Measurements from ENCODE around the gene PRR33. TPM values are rescaled to one million over a fixed set of nuclear protein-coding genes. Genes with fewer than 3 reads are reported as not detected.

Gene PRR33
- total RNA-seq, 1 donor from 2014 or later = 0.16 TPM

- CTCF ChIA-PET = interaction anchor here (1.3 kb wide), 2 partner anchors 19 to 25 kb away, joined by 3 to 4 read pairs; no protein-coding TSS in a partner anchor
- no peaks in the 10 kb centered on the region for H3K9me3 Mint-ChIP-seq
- DNase-seq = no peak
- intact Hi-C loops (cut with micrococcal nuclease) = loop anchor here (10.0 kb wide), 1 partner anchor 1242 kb away; the partner anchor contains the start of gene IRF7
- no peak overlapping the region for H3K4me3 Mint-ChIP-seq
- no peak overlapping the region for H3K27ac Mint-ChIP-seq
- peaks cover 26% of the 10 kb centered on the region for H3K36me3 Mint-ChIP-seq (ENCODE audit: low read depth)
- ATAC-seq (ENCODE audit: low read depth) = no peak
- POLR2A ChIA-PET = interaction anchor here (1.4 kb wide), 1 partner anchor 12 kb away, joined by 3 read pairs; no protein-coding TSS in a partner anchor
- H3K4me1 Mint-ChIP-seq = peaks cover 56% of the 10 kb centered on the region
- no peaks in the 10 kb centered on the region for H3K27me3 Mint-ChIP-seq
- no peak for TF ChIP-seq CTCF (IDR thresholded peaks at IDR 0.05)
Observed at GRCh38 chr11:1857064-1857463, 34.6 kb downstream of the PRR33 start.

- H3K27ac Mint-ChIP-seq = peak overlapping the region; percentile 63
- H3K36me3 Mint-ChIP-seq (ENCODE audit: low read depth) = peaks cover 26% of the 10 kb centered on the region
- POLR2A ChIA-PET = interaction anchor here (1.4 to 6.6 kb wide), 3 partner anchors 12 to 61 kb away, joined by 3 to 55 read pairs (median 5); no protein-coding TSS in a partner anchor
- no peak for TF ChIP-seq CTCF (IDR thresholded peaks at IDR 0.05)
- CTCF ChIA-PET = interaction anchor here (1.3 kb wide), 1 partner anchor 26 kb away, joined by 3 read pairs; no protein-coding TSS in a partner anchor
- intact Hi-C loops (cut with micrococcal nuclease) = loop anchor here (10.0 kb wide), 1 partner anchor 1242 kb away; the partner anchor contains the start of gene IRF7
- no peak for ATAC-seq (ENCODE audit: low read depth)
- H3K4me3 Mint-ChIP-seq = peak overlapping the region; percentile 56
- H3K27me3 Mint-ChIP-seq = no peaks in the 10 kb centered on the region
- peaks cover 62% of the 10 kb centered on the region for H3K4me1 Mint-ChIP-seq
- DNase-seq = no peak
- no peaks in the 10 kb centered on the region for H3K9me3 Mint-ChIP-seq
Observed at GRCh38 chr11:1856306-1857005, 35.2 kb downstream of the PRR33 start.

GRCh38 chr11:1855886-1856265 lies 35.8 kb downstream of the PRR33 start:
- H3K36me3 Mint-ChIP-seq (ENCODE audit: low read depth) = peaks cover 26% of the 10 kb centered on the region
- CTCF ChIA-PET = interaction anchor here (1.0 to 1.3 kb wide), 2 partner anchors 27 to 36 kb away, joined by 3 read pairs; partner anchors contain the start of gene PRR33
- peak overlapping the region; percentile 63 for H3K27ac Mint-ChIP-seq
- POLR2A ChIA-PET = interaction anchor here (0.7 to 6.6 kb wide), 4 partner anchors 17 to 251 kb away, joined by 3 to 55 read pairs (median 4); no protein-coding TSS in a partner anchor
- peaks cover 68% of the 10 kb centered on the region for H3K4me1 Mint-ChIP-seq
- no peak for DNase-seq
- H3K27me3 Mint-ChIP-seq = no peaks in the 10 kb centered on the region
- no peak for TF ChIP-seq CTCF (IDR thresholded peaks at IDR 0.05)
- intact Hi-C loops (cut with micrococcal nuclease) = loop anchor here (10.0 kb wide), 1 partner anchor 1241 kb away; the partner anchor contains the start of gene IRF7
- H3K9me3 Mint-ChIP-seq = no peaks in the 10 kb centered on the region
- no peak for ATAC-seq (ENCODE audit: low read depth)
- peak overlapping the region; percentile 99 for H3K4me3 Mint-ChIP-seq

GRCh38 chr11:1854949-1855885 lies 36.5 kb downstream of the PRR33 start:
- DNase-seq = no peak
- Mint-ChIP-seq H3K27ac (peak overlapping the region; percentile 63), H3K4me1 (peaks cover 75% of the 10 kb centered on the region), H3K4me3 (peak overlapping the region; percentile 99), H3K9me3 (no peaks in the 10 kb centered on the region), H3K36me3 (ENCODE audit: low read depth) (peaks cover 26% of the 10 kb centered on the region), H3K27me3 (no peaks in the 10 kb centered on the region)
- intact Hi-C loops (cut with micrococcal nuclease) = loop anchor here (1.0 to 10.0 kb wide), 7 partner anchors 12 to 1240 kb away; partner anchors contain the start of genes DUSP8, IRF7 and TNNT3
- TF ChIP-seq CTCF (IDR thresholded peaks at IDR 0.05) = no peak
- ChIA-PET CTCF (interaction anchor here (1.0 to 2.6 kb wide), 2 partner anchors 27 to 36 kb away, joined by 3 to 12 read pairs; partner anchors contain the start of gene PRR33), POLR2A (interaction anchor here (0.7 to 6.6 kb wide), 7 partner anchors 16 to 446 kb away, joined by 3 to 55 read pairs (median 4); partner anchors contain the start of genes C11orf21, TNNI2 and TSPAN32)
- ATAC-seq (ENCODE audit: low read depth) = peak; percentile 20
